ENCODE results near the gene HDAC9.

The HDAC9 gene

DNA sequence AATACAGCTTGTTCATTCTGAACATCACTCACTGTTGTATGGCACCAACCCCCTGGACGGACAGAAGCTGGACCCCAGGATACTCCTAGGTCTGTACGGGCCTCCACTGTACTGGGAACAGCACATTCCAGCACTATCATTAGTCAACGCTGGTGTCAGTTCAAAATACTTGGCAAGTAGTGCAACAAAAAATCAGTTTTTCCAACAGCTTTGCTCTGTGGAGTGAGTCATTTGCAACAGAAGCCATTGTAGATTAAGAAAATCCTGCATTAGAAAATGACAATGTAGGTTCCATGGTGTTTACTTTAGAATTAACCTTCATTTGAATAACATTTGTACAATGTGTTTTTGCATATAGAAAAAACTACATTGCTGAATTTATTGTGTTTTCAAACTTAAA lies 266.6 kb downstream of the HDAC9 start:
- Histone ChIP-seq H3K36me3 (ENCODE audit: control insufficient read depth, insufficient read depth, low read length) (no peaks in the 10 kb centered on the region), H3K27me3 (replicated peaks; ENCODE audit: control insufficient read depth, insufficient read depth, low read length) (no peaks in the 10 kb centered on the region), H3K4me3 (replicated peaks; ENCODE audit: low read depth, low read length) (no peak overlapping the region)
- TF ChIP-seq, protein P1, sequence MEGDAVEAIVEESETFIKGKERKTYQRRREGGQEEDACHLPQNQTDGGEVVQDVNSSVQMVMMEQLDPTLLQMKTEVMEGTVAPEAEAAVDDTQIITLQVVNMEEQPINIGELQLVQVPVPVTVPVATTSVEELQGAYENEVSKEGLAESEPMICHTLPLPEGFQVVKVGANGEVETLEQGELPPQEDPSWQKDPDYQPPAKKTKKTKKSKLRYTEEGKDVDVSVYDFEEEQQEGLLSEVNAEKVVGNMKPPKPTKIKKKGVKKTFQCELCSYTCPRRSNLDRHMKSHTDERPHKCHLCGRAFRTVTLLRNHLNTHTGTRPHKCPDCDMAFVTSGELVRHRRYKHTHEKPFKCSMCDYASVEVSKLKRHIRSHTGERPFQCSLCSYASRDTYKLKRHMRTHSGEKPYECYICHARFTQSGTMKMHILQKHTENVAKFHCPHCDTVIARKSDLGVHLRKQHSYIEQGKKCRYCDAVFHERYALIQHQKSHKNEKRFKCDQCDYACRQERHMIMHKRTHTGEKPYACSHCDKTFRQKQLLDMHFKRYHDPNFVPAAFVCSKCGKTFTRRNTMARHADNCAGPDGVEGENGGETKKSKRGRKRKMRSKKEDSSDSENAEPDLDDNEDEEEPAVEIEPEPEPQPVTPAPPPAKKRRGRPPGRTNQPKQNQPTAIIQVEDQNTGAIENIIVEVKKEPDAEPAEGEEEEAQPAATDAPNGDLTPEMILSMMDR (IDR thresholded peaks at IDR 0.05; ENCODE audit: insufficient read depth, low read length, poor library complexity, severe bottlenecking): no peak
- no peak for DNase-seq (ENCODE audit: extremely low read depth, insufficient read length)

DNA sequence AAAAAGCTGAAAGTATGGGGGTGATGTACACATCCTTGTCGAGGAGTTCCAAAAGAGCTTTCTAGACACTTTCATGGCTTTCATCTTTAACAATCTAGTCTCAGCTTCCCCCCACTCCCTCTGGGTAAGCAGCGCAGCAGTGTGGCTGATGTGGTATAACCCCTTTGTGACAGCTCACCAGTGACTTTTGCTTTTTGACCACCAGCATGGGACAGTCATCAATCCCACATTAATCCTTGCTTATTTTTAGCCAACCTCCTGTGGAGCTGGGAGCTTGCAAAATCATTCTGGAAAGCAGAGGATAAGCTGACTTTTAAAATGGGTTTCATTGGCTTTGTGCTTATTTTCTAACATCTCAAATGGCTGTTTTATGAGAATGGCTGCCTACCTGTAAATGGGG lies 272.7 kb downstream of the HDAC9 start:
- H3K36me3 ChIP-seq (ENCODE audit: control insufficient read depth, insufficient read depth, low read length): no peaks in the 10 kb centered on the region
- no peak for DNase-seq (ENCODE audit: extremely low read depth, insufficient read length)
- no peak overlapping the region for H3K4me3 ChIP-seq (replicated peaks; ENCODE audit: low read depth, low read length)
- TF ChIP-seq, protein P1 (IDR thresholded peaks at IDR 0.05; ENCODE audit: insufficient read depth, low read length, poor library complexity, severe bottlenecking): no peak
- H3K27me3 ChIP-seq (replicated peaks; ENCODE audit: control insufficient read depth, insufficient read depth, low read length): no peaks in the 10 kb centered on the region

DNA sequence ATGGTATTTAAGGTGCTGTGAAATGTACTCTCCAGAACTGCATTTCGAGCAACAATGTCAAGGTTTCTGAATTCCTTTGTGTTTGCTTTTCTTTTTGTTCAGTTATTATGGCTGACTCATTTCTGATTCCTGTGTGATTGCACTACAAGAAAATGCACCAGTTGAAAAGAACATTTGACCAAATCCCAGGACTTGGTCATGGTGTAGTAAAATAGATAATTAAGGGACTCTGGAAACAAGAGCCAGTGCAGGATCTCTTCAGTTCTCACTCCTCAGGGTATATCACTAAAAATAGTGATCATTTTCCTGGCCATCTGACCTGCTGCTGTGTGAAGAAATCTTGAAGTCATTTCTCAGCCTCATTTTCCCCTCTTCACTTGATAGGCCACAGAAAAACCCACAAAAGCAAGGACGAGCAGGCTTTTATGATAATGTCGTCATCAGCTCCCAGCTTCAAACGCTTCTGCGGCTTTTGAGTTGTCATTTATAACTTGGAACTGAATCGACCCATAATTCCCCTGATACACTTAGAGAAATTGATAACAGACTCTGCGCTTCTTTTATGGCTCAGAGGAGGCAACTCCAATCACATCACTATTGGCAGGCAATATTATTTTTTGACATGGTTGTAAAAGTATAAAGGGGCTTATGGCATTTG lies 274.7 kb downstream of the HDAC9 start:
- TF ChIP-seq, protein P1 (IDR thresholded peaks at IDR 0.05; ENCODE audit: insufficient read depth, low read length, poor library complexity, severe bottlenecking): no peak
- no peak for DNase-seq (ENCODE audit: extremely low read depth, insufficient read length)

DNA sequence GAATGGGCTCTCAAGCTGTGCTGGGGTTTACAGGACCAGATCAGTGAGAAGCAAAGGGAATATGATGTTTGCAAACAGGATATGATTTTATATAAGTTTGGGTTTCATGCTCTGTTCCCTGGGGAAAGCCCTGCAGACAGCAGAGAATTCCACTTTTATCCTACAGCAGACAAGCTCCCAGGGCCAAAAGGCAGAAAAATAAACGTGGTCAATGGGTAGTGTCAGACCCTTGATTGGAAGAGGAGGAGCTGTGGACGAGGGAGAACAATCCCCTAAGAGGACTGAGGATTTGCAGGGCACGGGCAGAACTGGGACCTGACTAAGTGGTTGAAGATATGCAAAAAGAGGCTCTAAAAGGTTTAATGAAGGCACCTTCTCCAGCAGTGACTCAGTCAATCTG lies 275.3 kb downstream of the HDAC9 start:
- H3K36me3 ChIP-seq (ENCODE audit: control insufficient read depth, insufficient read depth, low read length): no peaks in the 10 kb centered on the region
- no peak for DNase-seq (ENCODE audit: extremely low read depth, insufficient read length)
- H3K27me3 ChIP-seq (replicated peaks; ENCODE audit: control insufficient read depth, insufficient read depth, low read length): no peaks in the 10 kb centered on the region
- H3K4me3 ChIP-seq (replicated peaks; ENCODE audit: low read depth, low read length): no peak overlapping the region
- TF ChIP-seq, protein P1 (IDR thresholded peaks at IDR 0.05; ENCODE audit: insufficient read depth, low read length, poor library complexity, severe bottlenecking): no peak

More for the DNA sequence above, 274.7 kb downstream of the HDAC9 start:
- H3K27me3 ChIP-seq (replicated peaks; ENCODE audit: control insufficient read depth, insufficient read depth, low read length): no peaks in the 10 kb centered on the region
- no peaks in the 10 kb centered on the region for H3K36me3 ChIP-seq (ENCODE audit: control insufficient read depth, insufficient read depth, low read length)
- H3K4me3 ChIP-seq (replicated peaks; ENCODE audit: low read depth, low read length): no peak overlapping the region

DNA sequence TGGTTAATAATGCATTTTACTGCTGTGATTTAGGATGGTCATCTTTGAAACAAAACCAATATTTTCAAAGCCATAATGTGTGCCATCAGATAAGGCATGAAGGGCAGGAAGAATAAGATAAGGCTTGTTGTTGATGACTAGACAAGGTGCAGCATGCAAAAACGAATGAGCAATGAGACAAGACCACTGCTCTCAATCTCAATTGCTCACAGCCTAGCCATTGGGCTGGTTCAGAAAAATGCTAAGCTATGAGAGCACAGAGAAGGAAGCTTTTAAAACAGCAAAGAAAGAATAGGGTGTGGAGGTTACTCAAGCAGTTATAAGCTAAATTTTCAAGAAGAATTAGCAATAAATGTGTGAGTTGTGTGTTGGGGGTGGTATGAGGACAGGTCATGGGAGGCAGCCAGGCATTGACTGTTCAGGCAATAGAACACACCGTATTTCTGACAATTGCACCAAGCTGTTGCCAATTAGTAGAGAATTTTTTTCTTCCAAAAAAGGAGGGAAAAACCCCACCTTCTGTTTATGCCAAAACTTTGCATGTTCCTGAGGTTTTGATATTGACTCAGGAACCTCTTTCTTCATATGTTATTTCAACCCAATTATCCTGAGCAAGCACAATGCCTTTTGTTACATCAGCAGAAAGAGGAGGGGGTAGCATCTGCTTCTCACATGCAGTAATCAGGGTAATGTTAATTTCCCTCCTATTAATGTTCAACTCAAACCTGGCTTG lies 276.5 kb downstream of the HDAC9 start:
- no peak overlapping the region for H3K4me3 ChIP-seq (replicated peaks; ENCODE audit: low read depth, low read length)
- DNase-seq (ENCODE audit: extremely low read depth, insufficient read length): no peak
- H3K27me3 ChIP-seq (replicated peaks; ENCODE audit: control insufficient read depth, insufficient read depth, low read length): no peaks in the 10 kb centered on the region
- TF ChIP-seq, protein P1 (IDR thresholded peaks at IDR 0.05; ENCODE audit: insufficient read depth, low read length, poor library complexity, severe bottlenecking): no peak
- H3K36me3 ChIP-seq (ENCODE audit: control insufficient read depth, insufficient read depth, low read length): no peaks in the 10 kb centered on the region
